ENCODE measurements around the gene MYH10.

MYH10 gene

GRCh38 chr17:8489841-8490240, 140.7 kb downstream of the MYH10 start:
- no peak overlapping the region for H3K27ac ChIP-seq
- peaks cover 95% of the 10 kb centered on the region for H3K36me3 ChIP-seq
- H3K9me3 ChIP-seq (ENCODE audit: severe bottlenecking), result no peaks in the 10 kb centered on the region
- no peak for DNase-seq
- H3K4me3 ChIP-seq (ENCODE audit: low read depth, low read length), result no peak overlapping the region
- H3K27me3 ChIP-seq (ENCODE audit: insufficient read depth, low read depth, severe bottlenecking), result no peaks in the 10 kb centered on the region
- no peak for TF ChIP-seq CTCF (IDR thresholded peaks at IDR 0.05; ENCODE audit: low read depth, low read length)

DNA sequence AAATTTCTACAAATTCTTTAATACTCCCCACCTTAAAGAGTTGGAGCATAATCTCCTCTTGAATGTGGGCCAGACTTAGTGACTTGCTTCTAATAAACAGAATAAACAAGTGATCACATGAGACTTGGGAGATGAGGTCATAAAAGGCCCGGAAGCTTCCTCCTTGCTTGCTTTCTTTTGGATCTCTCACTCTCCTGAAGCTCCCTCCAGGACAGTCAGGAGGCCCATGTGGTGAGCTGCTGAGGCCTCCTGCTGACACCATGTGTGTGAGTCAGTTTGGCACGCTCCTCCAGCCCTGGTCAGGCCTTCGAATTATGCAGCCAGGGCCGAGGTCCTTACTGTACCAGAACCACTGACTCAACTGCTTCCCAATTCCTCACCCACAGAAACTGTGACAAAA, 141.6 kb downstream of the MYH10 start:
- H3K27ac ChIP-seq, result no peak overlapping the region
- H3K9me3 ChIP-seq (ENCODE audit: severe bottlenecking), result no peaks in the 10 kb centered on the region
- H3K27me3 ChIP-seq (ENCODE audit: insufficient read depth, low read depth, severe bottlenecking), result no peaks in the 10 kb centered on the region
- peaks cover 95% of the 10 kb centered on the region for H3K36me3 ChIP-seq
- no peak for DNase-seq
- H3K4me3 ChIP-seq (ENCODE audit: low read depth, low read length), result no peak overlapping the region
- no peak for TF ChIP-seq CTCF (IDR thresholded peaks at IDR 0.05; ENCODE audit: low read depth, low read length)

GRCh38 chr17:8488491-8488890, 142.0 kb downstream of the MYH10 start:
- Histone ChIP-seq H3K36me3 (peaks cover 95% of the 10 kb centered on the region), H3K27ac (no peak overlapping the region)
- TF ChIP-seq CTCF (IDR thresholded peaks at IDR 0.05; ENCODE audit: low read depth, low read length), result no peak

GRCh38 chr17:8487743-8488142, 142.8 kb downstream of the MYH10 start:
- H3K4me3 ChIP-seq (ENCODE audit: low read depth, low read length), result no peak overlapping the region
- H3K27me3 ChIP-seq (ENCODE audit: insufficient read depth, low read depth, severe bottlenecking), result no peaks in the 10 kb centered on the region
- no peak for DNase-seq
- H3K27ac ChIP-seq, result no peak overlapping the region
- H3K36me3 ChIP-seq, result peaks cover 95% of the 10 kb centered on the region
- H3K9me3 ChIP-seq (ENCODE audit: severe bottlenecking), result no peaks in the 10 kb centered on the region
- no peak for TF ChIP-seq CTCF (IDR thresholded peaks at IDR 0.05; ENCODE audit: low read depth, low read length)

More at GRCh38 chr17:8488491-8488890, 142.0 kb downstream of the MYH10 start:
- Histone ChIP-seq H3K27me3 (ENCODE audit: insufficient read depth, low read depth, severe bottlenecking) (no peaks in the 10 kb centered on the region), H3K4me3 (ENCODE audit: low read depth, low read length) (no peak overlapping the region), H3K9me3 (ENCODE audit: severe bottlenecking) (no peaks in the 10 kb centered on the region)
- DNase-seq, result no peak

DNA sequence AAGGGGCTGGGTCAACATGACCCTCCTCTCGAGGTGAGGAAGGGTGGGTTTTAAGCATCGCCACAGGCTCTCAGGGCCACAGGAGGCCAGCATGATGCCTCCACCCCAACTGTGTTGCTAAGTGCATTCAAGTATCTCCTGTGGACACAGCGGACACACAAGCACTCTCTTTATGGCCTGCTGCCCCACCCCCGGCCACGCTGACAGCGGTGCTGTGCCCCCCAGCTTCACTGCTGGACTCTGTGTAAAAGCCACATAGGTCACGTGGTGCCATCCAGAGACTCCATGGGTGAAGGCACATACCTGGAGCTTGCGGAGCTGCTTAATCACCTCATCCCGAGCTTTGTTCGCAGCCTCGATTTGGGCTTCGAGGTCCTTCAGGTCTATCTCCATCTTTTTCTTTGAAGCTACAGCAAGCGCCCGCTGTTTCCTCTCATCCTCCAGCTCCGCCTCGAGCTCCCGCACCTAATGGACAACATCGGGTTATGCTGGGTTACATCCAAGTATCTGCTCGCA, 143.3 kb downstream of the MYH10 start:
- Histone ChIP-seq H3K9me3 (ENCODE audit: severe bottlenecking) (no peaks in the 10 kb centered on the region), H3K27me3 (ENCODE audit: insufficient read depth, low read depth, severe bottlenecking) (no peaks in the 10 kb centered on the region), H3K4me3 (ENCODE audit: low read depth, low read length) (no peak overlapping the region), H3K36me3 (peaks cover 95% of the 10 kb centered on the region), H3K27ac (no peak overlapping the region)
- DNase-seq, result no peak
- TF ChIP-seq CTCF (IDR thresholded peaks at IDR 0.05; ENCODE audit: low read depth, low read length), result no peak

- no peaks in the 10 kb centered on the region for H3K27me3 ChIP-seq (ENCODE audit: insufficient read depth, low read depth, severe bottlenecking)
- H3K27ac ChIP-seq, result no peak overlapping the region
- no peaks in the 10 kb centered on the region for H3K9me3 ChIP-seq (ENCODE audit: severe bottlenecking)
- peaks cover 94% of the 10 kb centered on the region for H3K36me3 ChIP-seq
- TF ChIP-seq CTCF (IDR thresholded peaks at IDR 0.05; ENCODE audit: low read depth, low read length), result no peak
- no peak overlapping the region for H3K4me3 ChIP-seq (ENCODE audit: low read depth, low read length)
- DNase-seq, result no peak
Measured at GRCh38 chr17:8485491-8485890, 145.0 kb downstream of the MYH10 start.

Data from WERI-Rb-1 (cell line).